ENCODE data around the gene PIGK.

The PIGK gene

DNA sequence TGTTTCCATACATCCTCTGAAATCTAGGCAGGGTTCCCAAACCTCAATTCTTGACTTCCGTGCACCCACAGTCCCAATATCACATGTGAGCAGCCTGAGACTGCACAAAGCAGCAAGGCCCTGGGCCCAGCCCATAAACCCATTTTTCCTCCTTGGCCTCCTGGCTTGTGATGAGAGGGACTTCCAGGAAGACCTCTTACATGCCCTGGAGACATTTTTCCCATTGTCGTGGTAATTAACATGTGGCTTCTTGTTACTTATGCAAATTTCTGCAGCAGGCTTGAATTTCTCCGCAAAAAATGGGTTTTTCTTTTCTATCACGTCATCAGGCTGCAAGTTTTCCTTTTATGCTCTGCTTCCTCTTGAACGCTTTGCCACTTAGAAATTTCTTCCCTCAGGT lies 3.3 kb upstream of the PIGK start:
- TF ChIP-seq GATA3 (IDR thresholded peaks at IDR 0.05; ENCODE audit: low read depth, low read length) (no peak), GATA2 (IDR thresholded peaks at IDR 0.05; ENCODE audit: low read depth, low read length) (no peak)

GRCh38 chr1:77220687-77221463 lies 1.6 kb upstream of the PIGK start:
- TF ChIP-seq GATA3 (IDR thresholded peaks at IDR 0.05; ENCODE audit: low read depth, low read length) (no peak), GATA2 (IDR thresholded peaks at IDR 0.05; ENCODE audit: low read depth, low read length) (no peak)

DNA sequence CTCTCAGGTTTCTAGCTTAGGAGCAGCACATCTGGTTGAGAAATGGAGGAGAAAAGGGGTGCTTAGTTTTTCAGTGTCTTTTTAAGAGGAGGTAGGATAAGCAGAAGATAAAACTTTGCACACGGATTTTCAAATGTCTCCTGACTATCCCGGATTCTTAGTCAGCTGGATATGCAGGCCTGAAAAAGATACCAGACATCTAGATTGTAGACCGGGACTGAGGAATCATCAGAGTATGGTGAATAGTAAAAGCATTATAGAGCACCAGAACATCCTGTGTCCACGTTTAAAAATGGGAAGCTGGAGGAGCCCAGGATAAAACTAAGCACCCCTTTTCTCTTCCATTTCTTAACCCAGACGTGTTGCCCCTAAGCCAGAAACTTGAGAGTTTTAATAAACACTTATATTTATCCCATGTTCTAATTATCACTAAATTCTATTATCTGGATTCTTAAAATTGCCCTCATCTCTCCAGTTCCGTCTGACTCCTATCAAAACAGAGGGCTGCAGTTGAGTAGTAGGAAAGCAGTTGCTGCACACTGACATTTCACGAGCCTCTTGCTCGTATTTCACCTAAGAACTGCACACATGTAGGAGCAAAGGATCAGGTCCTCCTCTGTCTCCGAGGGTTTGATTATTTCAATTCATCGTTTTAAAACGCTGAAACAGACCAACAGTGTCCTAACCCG lies 609 bp downstream of the PIGK start:
- TF ChIP-seq GATA3 (IDR thresholded peaks at IDR 0.05; ENCODE audit: low read depth, low read length) (no peak), GATA2 (IDR thresholded peaks at IDR 0.05; ENCODE audit: low read depth, low read length) (no peak)

- no peak for TF ChIP-seq GATA3 (IDR thresholded peaks at IDR 0.05; ENCODE audit: low read depth, low read length)
- no peak for TF ChIP-seq GATA2 (IDR thresholded peaks at IDR 0.05; ENCODE audit: low read depth, low read length)
These were observed 16.5 kb downstream of the PIGK start for GRCh38 chr1:77202751-77203150.

GRCh38 chr1:77200806-77201205 lies 18.4 kb downstream of the PIGK start:
- TF ChIP-seq GATA3 (IDR thresholded peaks at IDR 0.05; ENCODE audit: low read depth, low read length) = no peak
- no peak for TF ChIP-seq GATA2 (IDR thresholded peaks at IDR 0.05; ENCODE audit: low read depth, low read length)

GRCh38 chr1:77200293-77200692 lies 18.9 kb downstream of the PIGK start:
- no peak for TF ChIP-seq GATA3 (IDR thresholded peaks at IDR 0.05; ENCODE audit: low read depth, low read length)
- TF ChIP-seq GATA2 (IDR thresholded peaks at IDR 0.05; ENCODE audit: low read depth, low read length) = no peak

GRCh38 chr1:77197351-77197750 lies 21.9 kb downstream of the PIGK start:
- TF ChIP-seq GATA2 (IDR thresholded peaks at IDR 0.05; ENCODE audit: low read depth, low read length) = no peak
- no peak for TF ChIP-seq GATA3 (IDR thresholded peaks at IDR 0.05; ENCODE audit: low read depth, low read length)

DNA sequence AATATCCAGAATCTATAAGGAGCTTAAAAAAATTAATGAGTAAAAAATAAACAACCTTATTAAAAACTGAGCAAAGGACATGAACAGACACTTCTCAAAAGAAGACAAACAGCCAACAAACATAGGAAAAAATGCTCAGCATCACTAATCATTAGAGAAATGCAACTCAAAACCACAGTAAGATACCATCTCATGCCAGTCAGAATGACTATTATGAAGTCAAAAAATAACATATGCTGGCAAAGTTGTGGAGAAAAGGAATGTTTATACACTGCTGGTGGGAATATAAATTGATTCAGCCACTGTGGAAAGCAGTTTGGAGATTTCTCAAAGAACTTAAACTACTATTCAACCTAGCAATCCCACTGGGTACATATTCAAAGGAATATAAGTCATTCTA lies 25.3 kb downstream of the PIGK start:
- TF ChIP-seq GATA3 (IDR thresholded peaks at IDR 0.05; ENCODE audit: low read depth, low read length) (no peak), GATA2 (IDR thresholded peaks at IDR 0.05; ENCODE audit: low read depth, low read length) (no peak)

- TF ChIP-seq GATA3 (IDR thresholded peaks at IDR 0.05; ENCODE audit: low read depth, low read length) (no peak), GATA2 (IDR thresholded peaks at IDR 0.05; ENCODE audit: low read depth, low read length) (no peak)
These were observed 30.5 kb downstream of the PIGK start for GRCh38 chr1:77188770-77189169.

GRCh38 chr1:77182083-77182482 lies 37.1 kb downstream of the PIGK start:
- TF ChIP-seq GATA2 (IDR thresholded peaks at IDR 0.05; ENCODE audit: low read depth, low read length) = no peak
- TF ChIP-seq GATA3 (IDR thresholded peaks at IDR 0.05; ENCODE audit: low read depth, low read length) = no peak

- TF ChIP-seq GATA3 (IDR thresholded peaks at IDR 0.05; ENCODE audit: low read depth, low read length) (no peak), GATA2 (IDR thresholded peaks at IDR 0.05; ENCODE audit: low read depth, low read length) (no peak)
These were observed 39.6 kb downstream of the PIGK start for GRCh38 chr1:77179632-77180031.

DNA sequence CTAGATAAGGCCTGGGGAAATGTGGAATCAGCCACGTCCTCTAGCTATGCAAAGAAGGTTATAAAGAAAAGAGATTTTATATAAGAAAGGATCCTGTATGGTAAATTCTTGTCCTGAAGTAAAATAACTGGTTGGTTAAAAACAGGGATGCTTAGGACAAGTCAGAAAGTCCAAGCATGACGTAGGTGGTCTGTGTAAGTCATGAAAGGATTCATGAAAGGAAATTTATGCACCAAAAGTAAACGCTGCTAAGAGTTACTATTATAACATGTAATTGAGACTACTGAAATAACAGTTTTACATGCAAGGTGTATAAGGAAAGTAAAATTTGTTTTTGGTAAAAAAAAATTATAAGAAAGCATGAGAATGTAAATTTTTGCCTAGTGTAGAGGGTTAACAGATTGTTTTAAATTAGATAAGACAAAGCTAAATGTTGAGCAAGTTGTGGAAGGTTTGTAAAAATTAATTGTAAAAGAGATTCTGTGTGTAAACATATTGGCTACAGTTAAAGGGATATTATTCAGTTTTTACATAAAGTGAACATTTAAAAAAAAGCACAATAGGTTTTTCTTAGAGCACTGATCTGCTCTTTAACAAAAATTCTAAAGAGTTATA lies 43.9 kb downstream of the PIGK start:
- TF ChIP-seq GATA3 (IDR thresholded peaks at IDR 0.05; ENCODE audit: low read depth, low read length) (no peak), GATA2 (IDR thresholded peaks at IDR 0.05; ENCODE audit: low read depth, low read length) (no peak)

GRCh38 chr1:77170687-77171086 lies 48.5 kb downstream of the PIGK start:
- TF ChIP-seq GATA3 (IDR thresholded peaks at IDR 0.05; ENCODE audit: low read depth, low read length) (no peak), GATA2 (IDR thresholded peaks at IDR 0.05; ENCODE audit: low read depth, low read length) (no peak)

DNA sequence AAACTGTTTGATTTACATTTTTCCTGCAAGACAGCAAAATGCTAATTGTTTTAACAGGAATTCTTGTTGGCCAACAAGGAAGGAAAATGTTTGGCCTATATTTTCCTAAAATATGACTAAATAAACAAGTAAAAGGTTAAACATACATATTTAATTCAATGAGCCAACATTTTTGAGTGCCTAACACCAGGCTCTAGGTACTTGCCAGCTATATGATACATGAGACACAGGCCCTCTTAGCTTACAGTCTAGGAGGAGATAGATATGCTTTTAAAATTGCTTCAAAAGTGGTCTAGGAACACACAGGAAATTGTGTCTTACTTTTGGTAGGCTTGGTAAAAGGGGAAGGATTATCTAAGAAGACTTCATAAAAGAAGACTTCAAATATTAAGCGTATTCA lies 50.9 kb downstream of the PIGK start:
- TF ChIP-seq GATA2 (IDR thresholded peaks at IDR 0.05; ENCODE audit: low read depth, low read length) (no peak), GATA3 (IDR thresholded peaks at IDR 0.05; ENCODE audit: low read depth, low read length) (no peak)

Data from SH-SY5Y (cell line).